T-helper 2 cell treated with Interferon-gamma antibody and Interleukin-4, amounts not matched to agents 5 μg/mL and 100 μg/mL, for 36 hours (primary cell): ENCODE results near the gene ZNF181.

ENCODE experiments used
- DNase-seq: peaks from one replicate; pipeline ENCODE4 v3.0.0; 2021; ENCODE audit warnings: low spot score
- H3K27ac Mint-ChIP-seq: one replicate; pipeline ENCODE4 v1.8.0; 2021; ENCODE audit warnings: mild to moderate bottlenecking, mixed read lengths
- H3K27me3 Mint-ChIP-seq: one replicate; pipeline ENCODE4 v1.8.0; 2021; ENCODE audit warnings: low read depth, mixed read lengths
- H3K36me3 Mint-ChIP-seq: one replicate; pipeline ENCODE4 v1.8.0; 2021; ENCODE audit warnings: low read depth, mixed read lengths
- H3K4me1 Mint-ChIP-seq: one replicate; pipeline ENCODE4 v1.8.0; 2021; ENCODE audit warnings: low read depth, mixed read lengths
- H3K4me3 Mint-ChIP-seq: one replicate; pipeline ENCODE4 v1.8.0; 2022; ENCODE audit warnings: mild to moderate bottlenecking, moderate library complexity, mixed read lengths
- H3K9me3 Mint-ChIP-seq: one replicate; pipeline ENCODE4 v1.8.0; 2021; ENCODE audit warnings: mixed read lengths

The ZNF181 gene

GRCh38 chr19:34778342-34778741, 44.3 kb downstream of the ZNF181 start:
- H3K4me1 Mint-ChIP-seq = peaks cover under 1% of the 10 kb centered on the region
- no peak for DNase-seq
- H3K27ac Mint-ChIP-seq = no peak overlapping the region
- H3K36me3 Mint-ChIP-seq = peaks cover 1% of the 10 kb centered on the region
- H3K27me3 Mint-ChIP-seq = no peaks in the 10 kb centered on the region
- H3K9me3 Mint-ChIP-seq = peaks cover 19% of the 10 kb centered on the region
- no peak overlapping the region for H3K4me3 Mint-ChIP-seq

- H3K36me3 Mint-ChIP-seq = peaks cover 1% of the 10 kb centered on the region
- no peak overlapping the region for H3K27ac Mint-ChIP-seq
- no peak overlapping the region for H3K4me3 Mint-ChIP-seq
- no peak for DNase-seq
- H3K9me3 Mint-ChIP-seq = peaks cover 14% of the 10 kb centered on the region
- no peaks in the 10 kb centered on the region for H3K27me3 Mint-ChIP-seq
- H3K4me1 Mint-ChIP-seq = no peaks in the 10 kb centered on the region
These were observed 45.6 kb downstream of the ZNF181 start for GRCh38 chr19:34779652-34780051.

GRCh38 chr19:34786236-34786635, 52.2 kb downstream of the ZNF181 start:
- no peaks in the 10 kb centered on the region for H3K4me1 Mint-ChIP-seq
- H3K27me3 Mint-ChIP-seq = no peaks in the 10 kb centered on the region
- DNase-seq = no peak
- no peaks in the 10 kb centered on the region for H3K36me3 Mint-ChIP-seq
- H3K27ac Mint-ChIP-seq = no peak overlapping the region
- H3K4me3 Mint-ChIP-seq = no peak overlapping the region
- peaks cover 16% of the 10 kb centered on the region for H3K9me3 Mint-ChIP-seq

- Mint-ChIP-seq H3K4me1 (no peaks in the 10 kb centered on the region), H3K9me3 (peaks cover 16% of the 10 kb centered on the region), H3K36me3 (no peaks in the 10 kb centered on the region)
These were observed 53.2 kb downstream of the ZNF181 start for GRCh38 chr19:34787059-34787824.

GRCh38 chr19:34788074-34788473, 54.0 kb downstream of the ZNF181 start:
- DNase-seq = no peak
- Mint-ChIP-seq H3K4me3 (no peak overlapping the region), H3K36me3 (no peaks in the 10 kb centered on the region), H3K27me3 (no peaks in the 10 kb centered on the region), H3K9me3 (peaks cover 16% of the 10 kb centered on the region), H3K27ac (no peak overlapping the region), H3K4me1 (no peaks in the 10 kb centered on the region)

More at GRCh38 chr19:34787059-34787824, 53.2 kb downstream of the ZNF181 start:
- H3K4me3 Mint-ChIP-seq = no peak overlapping the region
- no peaks in the 10 kb centered on the region for H3K27me3 Mint-ChIP-seq
- no peak for DNase-seq
- H3K27ac Mint-ChIP-seq = no peak overlapping the region

GRCh38 chr19:34793565-34793964, 59.5 kb downstream of the ZNF181 start:
- Mint-ChIP-seq H3K9me3 (peaks cover 18% of the 10 kb centered on the region), H3K27me3 (no peaks in the 10 kb centered on the region), H3K27ac (no peak overlapping the region), H3K36me3 (no peaks in the 10 kb centered on the region), H3K4me1 (no peaks in the 10 kb centered on the region), H3K4me3 (no peak overlapping the region)
- no peak for DNase-seq

GRCh38 chr19:34794066-34794960, 60.3 kb downstream of the ZNF181 start:
- Mint-ChIP-seq H3K4me1 (no peaks in the 10 kb centered on the region), H3K27me3 (no peaks in the 10 kb centered on the region), H3K27ac (no peak overlapping the region), H3K36me3 (no peaks in the 10 kb centered on the region), H3K4me3 (no peak overlapping the region), H3K9me3 (peaks cover 18% of the 10 kb centered on the region)
- no peak for DNase-seq
